ENCODE data around the gene BMERB1.

- TF ChIP-seq CTCF (IDR thresholded peaks at IDR 0.05; ENCODE audit: low read depth, low read length, missing input control): no peak
- no peak for TF ChIP-seq JUND (IDR thresholded peaks at IDR 0.05)
- TF ChIP-seq TAF1 (conservative IDR thresholded peaks at IDR 0.05): no peak
- TF ChIP-seq, protein P1, sequence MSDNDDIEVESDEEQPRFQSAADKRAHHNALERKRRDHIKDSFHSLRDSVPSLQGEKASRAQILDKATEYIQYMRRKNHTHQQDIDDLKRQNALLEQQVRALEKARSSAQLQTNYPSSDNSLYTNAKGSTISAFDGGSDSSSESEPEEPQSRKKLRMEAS (IDR thresholded peaks at IDR 0.05): no peak
- no peak for TF ChIP-seq RXRA (IDR thresholded peaks at IDR 0.05)
- no peak for TF ChIP-seq RAD21 (IDR thresholded peaks at IDR 0.05)
- no peak for TF ChIP-seq REST (IDR thresholded peaks at IDR 0.05)
- TF ChIP-seq GABPA (IDR thresholded peaks at IDR 0.05 in 1 of 2, conservative IDR thresholded peaks at IDR 0.05 in 1 of 2): no peak
- TF ChIP-seq SP1 (IDR thresholded peaks at IDR 0.05): no peak
- no peak for TF ChIP-seq YY1 (IDR thresholded peaks at IDR 0.05)
- TF ChIP-seq, protein P2, sequence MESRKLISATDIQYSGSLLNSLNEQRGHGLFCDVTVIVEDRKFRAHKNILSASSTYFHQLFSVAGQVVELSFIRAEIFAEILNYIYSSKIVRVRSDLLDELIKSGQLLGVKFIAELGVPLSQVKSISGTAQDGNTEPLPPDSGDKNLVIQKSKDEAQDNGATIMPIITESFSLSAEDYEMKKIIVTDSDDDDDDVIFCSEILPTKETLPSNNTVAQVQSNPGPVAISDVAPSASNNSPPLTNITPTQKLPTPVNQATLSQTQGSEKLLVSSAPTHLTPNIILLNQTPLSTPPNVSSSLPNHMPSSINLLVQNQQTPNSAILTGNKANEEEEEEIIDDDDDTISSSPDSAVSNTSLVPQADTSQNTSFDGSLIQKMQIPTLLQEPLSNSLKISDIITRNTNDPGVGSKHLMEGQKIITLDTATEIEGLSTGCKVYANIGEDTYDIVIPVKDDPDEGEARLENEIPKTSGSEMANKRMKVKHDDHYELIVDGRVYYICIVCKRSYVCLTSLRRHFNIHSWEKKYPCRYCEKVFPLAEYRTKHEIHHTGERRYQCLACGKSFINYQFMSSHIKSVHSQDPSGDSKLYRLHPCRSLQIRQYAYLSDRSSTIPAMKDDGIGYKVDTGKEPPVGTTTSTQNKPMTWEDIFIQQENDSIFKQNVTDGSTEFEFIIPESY (IDR thresholded peaks at IDR 0.05): no peak
- no peak for TF ChIP-seq HNF4A (conservative IDR thresholded peaks at IDR 0.05)
- TF ChIP-seq FOXA1 (IDR thresholded peaks at IDR 0.05): no peak
These were observed 54.6 kb downstream of the BMERB1 start for GRCh38 chr16:15489016-15489415.
